LNCaP clone FGC (cell line): ENCODE measurements around the gene CKMT1B.
"Not testable (repeated sequence)": the region's sequence is repeated elsewhere in the genome, so short reads cannot be mapped to it uniquely, and the experiment has no call there.

Experiments used
- DNase-seq: peaks from one replicate; pipeline ENCODE4 v3.0.0-alpha.2; 2011; ENCODE audit warnings: low read depth
- H3K4me3 ChIP-seq: 2 replicates; pipeline ENCODE4 v1.5.1; 2011; ENCODE audit warnings: mild to moderate bottlenecking, low read depth, low read length, control low read depth
- CTCF ChIP-seq: IDR thresholded peaks from 2 replicates; pipeline ENCODE4 v1.5.1; 2012; ENCODE audit warnings: mild to moderate bottlenecking; ENCODE audit not compliant: control insufficient read depth, insufficient read depth; ENCODE audit errors: extremely low read depth

CKMT1B gene

DNA sequence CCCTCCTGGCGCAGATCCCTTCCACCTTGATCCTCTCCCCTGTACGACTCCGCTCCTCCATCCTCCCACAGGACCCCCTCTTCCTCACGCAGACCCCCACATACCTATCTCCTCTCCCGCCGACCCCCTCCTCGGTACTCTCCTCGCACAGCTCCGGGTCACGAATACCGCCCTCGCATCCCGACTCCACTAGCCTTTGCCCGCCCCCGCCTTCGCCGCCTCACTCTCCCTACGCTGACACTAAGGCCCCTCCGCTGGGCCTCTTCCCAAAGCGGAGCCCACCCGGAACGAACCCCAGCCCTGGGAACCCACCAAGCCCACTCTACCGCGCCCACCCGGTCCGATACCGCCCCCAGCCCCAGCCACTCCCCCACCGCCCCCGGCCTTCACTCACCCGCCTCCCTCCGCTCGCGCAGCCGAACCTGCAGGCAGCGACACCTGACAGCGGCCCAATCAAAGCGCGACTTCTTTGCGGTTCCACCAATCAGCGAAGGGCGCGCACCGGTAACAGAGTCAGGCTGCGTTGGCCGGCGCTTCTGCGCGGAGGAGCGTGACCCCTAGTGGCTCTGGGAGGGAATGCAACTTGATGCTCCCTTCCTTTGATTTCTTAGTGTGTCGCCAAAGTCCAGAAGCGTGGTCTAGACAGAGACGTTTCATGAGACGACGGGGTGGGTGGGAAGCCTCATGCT lies 3.9 kb upstream of the CKMT1B start, which contains the start of gene PPIP5K1:
PPIP5K1 (minus strand) TSS at position 431 of the 689 bp plus-strand sequence. CDS start 5,704 bp downstream, outside the sequence.
- H3K4me3 ChIP-seq, DNase-seq: not testable (repeated sequence)

DNA sequence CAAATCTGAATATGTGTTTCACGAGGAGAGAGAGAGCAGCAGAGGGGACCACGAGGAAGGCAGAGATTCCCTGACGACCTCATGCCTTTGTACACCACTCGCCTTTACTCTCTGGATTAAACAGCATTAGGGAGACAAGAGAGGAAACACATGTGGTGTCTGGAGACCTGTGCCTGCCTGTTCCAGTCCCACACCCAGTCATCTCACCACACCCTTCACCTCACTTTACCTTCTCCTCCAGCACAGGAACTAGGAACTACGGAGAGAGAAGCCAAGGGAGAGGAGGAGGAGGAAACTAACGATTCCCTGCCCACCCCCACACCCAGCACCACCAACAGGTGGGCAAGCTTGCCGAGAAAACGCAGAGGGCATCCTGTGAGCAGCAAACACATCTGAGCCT lies 986 bp upstream of the CKMT1B start:
- not testable (repeated sequence) for DNase-seq

GRCh38 chr15:43599131-43599530 lies 5.3 kb downstream of the CKMT1B start:
- not testable (repeated sequence) for DNase-seq, H3K4me3 ChIP-seq

More for the DNA sequence above, 986 bp upstream of the CKMT1B start:
- not testable (repeated sequence) for H3K4me3 ChIP-seq

GRCh38 chr15:43600200-43600599 lies 6.4 kb downstream of the CKMT1B start:
- not testable (repeated sequence) for H3K4me3 ChIP-seq, DNase-seq

DNA sequence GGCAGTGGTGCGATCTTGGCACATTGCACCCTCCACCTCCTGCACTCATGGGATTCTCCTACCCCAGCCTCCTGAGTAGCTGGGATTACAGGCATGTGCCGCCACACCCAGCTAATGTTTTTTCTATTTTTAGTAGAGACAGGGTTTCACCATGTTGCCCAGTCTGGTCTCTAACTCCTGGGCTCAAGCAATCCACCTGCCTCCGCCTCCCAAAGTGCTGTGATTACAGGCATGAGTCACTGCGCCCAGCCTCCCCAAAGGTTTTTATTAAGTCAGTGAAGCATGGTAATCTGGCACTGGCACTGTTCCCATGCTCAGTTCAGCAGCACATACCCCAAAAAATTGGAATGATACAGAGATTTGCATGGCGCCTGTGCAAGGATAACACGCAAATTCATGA lies 8.4 kb downstream of the CKMT1B start:
- H3K4me3 ChIP-seq, result not testable (repeated sequence)

DNA sequence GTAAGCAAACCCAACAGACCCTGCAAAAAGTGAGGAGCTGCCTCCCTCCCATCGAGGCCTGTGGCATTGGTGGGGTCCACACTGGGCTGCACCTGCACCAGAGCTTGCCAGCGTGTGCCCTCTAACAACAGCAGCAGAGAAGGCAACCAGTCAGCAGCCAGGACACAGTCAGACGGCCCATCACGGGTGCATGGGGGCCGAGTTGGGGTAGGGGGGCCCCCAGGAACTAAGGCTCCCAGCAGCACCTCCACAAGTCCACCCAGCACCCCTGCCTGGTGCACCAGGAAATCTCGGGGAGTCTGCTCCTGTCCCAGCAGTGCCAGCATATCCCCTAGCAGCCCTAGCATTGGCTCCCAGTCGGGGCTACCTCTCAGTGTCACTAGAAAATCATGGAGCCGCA lies 23.9 kb downstream of the CKMT1B start:
- H3K4me3 ChIP-seq, DNase-seq: not testable (repeated sequence)

More for the DNA sequence above, 8.4 kb downstream of the CKMT1B start:
- not testable (repeated sequence) for DNase-seq

GRCh38 chr15:43618700-43619099 lies 24.9 kb downstream of the CKMT1B start, which contains the start of gene STRC:
Gene STRC, minus strand, starts transcription at chr15:43618800. Its CDS starts 78 bp downstream, at chr15:43618722.
- H3K4me3 ChIP-seq, DNase-seq: not testable (repeated sequence)

- DNase-seq, H3K4me3 ChIP-seq: not testable (repeated sequence)
Observed at GRCh38 chr15:43622068-43622799, 28.4 kb downstream of the CKMT1B start.

DNA sequence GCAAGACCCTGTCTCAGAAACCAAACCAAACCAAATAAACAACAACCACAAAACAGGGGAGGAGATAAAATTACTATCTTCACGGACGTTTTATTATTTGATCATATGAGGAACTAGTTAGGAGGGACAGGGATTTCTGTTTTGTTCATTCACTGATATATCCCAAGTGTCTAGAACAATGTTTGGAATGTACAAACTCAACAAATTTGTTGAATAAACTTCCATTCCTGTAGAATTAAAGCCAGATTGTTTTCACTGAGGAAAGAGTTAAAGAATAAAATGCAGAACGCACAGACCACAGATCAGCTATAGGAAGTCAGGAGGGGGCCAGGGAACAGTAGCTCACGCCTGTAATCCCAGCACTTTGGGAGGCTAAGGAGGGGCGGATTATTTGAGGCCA lies 31.3 kb downstream of the CKMT1B start:
- no peak for TF ChIP-seq CTCF
- DNase-seq, result no peak
- no peak overlapping the region for H3K4me3 ChIP-seq

GRCh38 chr15:43626937-43627336 lies 33.1 kb downstream of the CKMT1B start:
- not testable (repeated sequence) for DNase-seq, H3K4me3 ChIP-seq

GRCh38 chr15:43638464-43639204 lies 44.8 kb downstream of the CKMT1B start:
- not testable (repeated sequence) for H3K4me3 ChIP-seq, DNase-seq
